Measurements from ENCODE around the gene ADORA3.

DNA sequence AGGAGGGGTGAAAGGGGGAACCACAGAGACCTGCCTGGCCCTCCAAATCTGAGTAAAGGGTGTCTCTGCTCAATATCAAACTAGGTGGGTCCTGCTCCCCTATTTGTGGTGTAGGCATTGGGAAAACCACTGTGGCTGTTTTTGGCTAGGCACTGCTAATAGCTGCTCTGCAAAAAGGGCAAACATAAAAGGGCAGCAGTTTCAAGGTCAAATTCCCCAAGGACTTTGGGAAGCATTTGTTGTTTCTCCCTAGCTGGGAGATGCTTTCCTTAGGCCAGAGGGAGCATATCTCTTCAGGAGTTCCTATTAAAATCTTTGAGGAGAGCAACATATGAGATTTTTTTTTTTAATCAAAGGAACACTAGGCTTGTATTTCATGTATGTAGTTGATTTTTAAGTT is 27.2 kb downstream of the ADORA3 start:
- no peak for TF ChIP-seq EP300 (IDR thresholded peaks at IDR 0.05; ENCODE audit: borderline replicate concordance in 1 of 2, low read depth in 2 of 2, low read length in 2 of 2)
- TF ChIP-seq POLR2A (IDR thresholded peaks at IDR 0.05; ENCODE audit: control extremely low read depth in 1 of 2, low read depth in 2 of 2, low read length in 2 of 2) = no peak
- TF ChIP-seq BRCA1 (IDR thresholded peaks at IDR 0.05; ENCODE audit: low read depth, low read length) = no peak
- TF ChIP-seq, protein P1, sequence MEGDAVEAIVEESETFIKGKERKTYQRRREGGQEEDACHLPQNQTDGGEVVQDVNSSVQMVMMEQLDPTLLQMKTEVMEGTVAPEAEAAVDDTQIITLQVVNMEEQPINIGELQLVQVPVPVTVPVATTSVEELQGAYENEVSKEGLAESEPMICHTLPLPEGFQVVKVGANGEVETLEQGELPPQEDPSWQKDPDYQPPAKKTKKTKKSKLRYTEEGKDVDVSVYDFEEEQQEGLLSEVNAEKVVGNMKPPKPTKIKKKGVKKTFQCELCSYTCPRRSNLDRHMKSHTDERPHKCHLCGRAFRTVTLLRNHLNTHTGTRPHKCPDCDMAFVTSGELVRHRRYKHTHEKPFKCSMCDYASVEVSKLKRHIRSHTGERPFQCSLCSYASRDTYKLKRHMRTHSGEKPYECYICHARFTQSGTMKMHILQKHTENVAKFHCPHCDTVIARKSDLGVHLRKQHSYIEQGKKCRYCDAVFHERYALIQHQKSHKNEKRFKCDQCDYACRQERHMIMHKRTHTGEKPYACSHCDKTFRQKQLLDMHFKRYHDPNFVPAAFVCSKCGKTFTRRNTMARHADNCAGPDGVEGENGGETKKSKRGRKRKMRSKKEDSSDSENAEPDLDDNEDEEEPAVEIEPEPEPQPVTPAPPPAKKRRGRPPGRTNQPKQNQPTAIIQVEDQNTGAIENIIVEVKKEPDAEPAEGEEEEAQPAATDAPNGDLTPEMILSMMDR (IDR thresholded peaks at IDR 0.05; ENCODE audit: control extremely low read depth in 1 of 3, insufficient read depth in 1 of 3, low read depth in 1 of 3, low read length in 3 of 3) = no peak
- no peak for TF ChIP-seq ZNF274 (IDR thresholded peaks at IDR 0.05; ENCODE audit: borderline replicate concordance, extremely low read depth, low read length)
- TF ChIP-seq KDM5A (IDR thresholded peaks at IDR 0.05; ENCODE audit: low read length) = no peak
- no peak for TF ChIP-seq YY1 (IDR thresholded peaks at IDR 0.05; ENCODE audit: low read depth, low read length)
- no peak for TF ChIP-seq CEBPB (IDR thresholded peaks at IDR 0.05; ENCODE audit: low read depth, low read length)
- TF ChIP-seq POLR2AphosphoS5 (IDR thresholded peaks at IDR 0.05; ENCODE audit: low read depth, low read length) = no peak
- no peak for TF ChIP-seq SP4 (IDR thresholded peaks at IDR 0.05; ENCODE audit: low read length)
- TF ChIP-seq PHF8 (conservative IDR thresholded peaks at IDR 0.05; ENCODE audit: low read depth, low read length) = no peak
- no peak for TF ChIP-seq RNF2 (IDR thresholded peaks at IDR 0.05; ENCODE audit: borderline replicate concordance, low read depth, low read length, missing control alignments, poor library complexity, severe bottlenecking)
- TF ChIP-seq, protein P2, sequence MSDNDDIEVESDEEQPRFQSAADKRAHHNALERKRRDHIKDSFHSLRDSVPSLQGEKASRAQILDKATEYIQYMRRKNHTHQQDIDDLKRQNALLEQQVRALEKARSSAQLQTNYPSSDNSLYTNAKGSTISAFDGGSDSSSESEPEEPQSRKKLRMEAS (IDR thresholded peaks at IDR 0.05) = no peak
- TF ChIP-seq, protein P3, sequence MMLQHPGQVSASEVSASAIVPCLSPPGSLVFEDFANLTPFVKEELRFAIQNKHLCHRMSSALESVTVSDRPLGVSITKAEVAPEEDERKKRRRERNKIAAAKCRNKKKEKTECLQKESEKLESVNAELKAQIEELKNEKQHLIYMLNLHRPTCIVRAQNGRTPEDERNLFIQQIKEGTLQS (IDR thresholded peaks at IDR 0.05; ENCODE audit: insufficient read depth, low read depth, low read length) = no peak

All from H1 (cell line).